Measurements from ENCODE around the gene BET1L. TPM values are rescaled to one million over a fixed set of nuclear protein-coding genes. Genes with fewer than 3 reads are reported as not detected.

BET1L gene
- total RNA-seq, 1 experiment from 2014 or later = 22.6 TPM

Other genes with a start within 250 kb of the BET1L start
- gene SCGB1C1, start 14.3 kb downstream of the BET1L start, total RNA-seq (2014; rRNA removed; shearing (Covaris generic)) = not detected in 2 replicates
- gene RIC8A, start 309 bp upstream of the BET1L start, total RNA-seq (2014; rRNA removed; shearing (Covaris generic)) = 98.3 and 106 TPM in 2 replicates
- gene SIRT3, start 28.9 kb upstream of the BET1L start, total RNA-seq (2014; rRNA removed; shearing (Covaris generic)) = 11.0 and 17.2 TPM in 2 replicates
- gene PSMD13, start 29.6 kb upstream of the BET1L start, total RNA-seq (2014; rRNA removed; shearing (Covaris generic)) = 127 and 131 TPM in 2 replicates
- gene NLRP6, start 71.0 kb upstream of the BET1L start, total RNA-seq (2014; rRNA removed; shearing (Covaris generic)) = not detected in 2 replicates
- gene PGGHG, start 81.7 kb upstream of the BET1L start, total RNA-seq (2014; rRNA removed; shearing (Covaris generic)) = 4.7 and 8.5 TPM in 2 replicates
- gene IFITM5, start 92.1 kb upstream of the BET1L start, total RNA-seq (2014; rRNA removed; shearing (Covaris generic)) = not detected in 2 replicates
- 38.4 and 40.0 TPM in 2 replicates for gene IFITM2, start 100.4 kb upstream of the BET1L start, total RNA-seq (2014; rRNA removed; shearing (Covaris generic))
- gene IFITM1, start 106.6 kb upstream of the BET1L start, total RNA-seq (2014; rRNA removed; shearing (Covaris generic)) = 4.9 and 7.4 TPM in 2 replicates
- 100 and 101 TPM in 2 replicates for gene IFITM3, start 113.5 kb upstream of the BET1L start, total RNA-seq (2014; rRNA removed; shearing (Covaris generic))
- 0.08 TPM in 1 of 2 replicates, not detected in the other for gene B4GALNT4, start 162.1 kb upstream of the BET1L start, total RNA-seq (2014; rRNA removed; shearing (Covaris generic))
- 0.18 TPM in 1 of 2 replicates, not detected in the other for gene PKP3, start 186.8 kb upstream of the BET1L start, total RNA-seq (2014; rRNA removed; shearing (Covaris generic))
- gene SIGIRR, start 207.6 kb upstream of the BET1L start, total RNA-seq (2014; rRNA removed; shearing (Covaris generic)) = not detected in 2 replicates
- gene ANO9, start 234.6 kb upstream of the BET1L start, total RNA-seq (2014; rRNA removed; shearing (Covaris generic)) = 0.61 and 0.73 TPM in 2 replicates
- gene PTDSS2, start 242.9 kb upstream of the BET1L start, total RNA-seq (2014; rRNA removed; shearing (Covaris generic)) = 30.9 and 34.4 TPM in 2 replicates

All from SJCRH30 (cell line).